ENCODE data around the gene HTT. TPM values are rescaled to one million over a fixed set of nuclear protein-coding genes. Genes with fewer than 3 reads are reported as not detected.

HTT gene
- total RNA-seq, 1 experiment from 2014 or later: 66.8 TPM

GRCh38 chr4:3115637-3116270, 41.3 kb downstream of the HTT start:
- DNase-seq (ENCODE audit: low spot score): no peak
- Histone ChIP-seq H3K9me3 (ENCODE audit: low read depth, low read length, poor library complexity, severe bottlenecking) (no peaks in the 10 kb centered on the region), H3K27me3 (replicated peaks; ENCODE audit: insufficient read depth, low read depth, low read length, poor library complexity) (no peaks in the 10 kb centered on the region), H3K27ac (ENCODE audit: low read depth, low read length, poor library complexity, severe bottlenecking) (no peak overlapping the region), H3K36me3 (ENCODE audit: insufficient read depth, low read length, poor library complexity, severe bottlenecking) (peaks cover 52% of the 10 kb centered on the region), H3K4me1 (ENCODE audit: insufficient read depth, low read length, poor library complexity, severe bottlenecking) (peaks cover 23% of the 10 kb centered on the region), H3K4me3 (ENCODE audit: low read depth, low read length, poor library complexity, severe bottlenecking) (no peak overlapping the region)
- BruUV-seq (replicated peaks): no TSS peak
- intact Hi-C loops (cut with micrococcal nuclease; ENCODE audit: unreplicated experiment): no loop called here
- ChIA-PET POLR2A (ENCODE audit: low non-redundant PET) (no interaction called here), CTCF (interaction anchor here (0.5 kb wide), 1 partner anchor 853 kb away, joined by 6 read pairs; no protein-coding TSS in a partner anchor)
- no peak for TF ChIP-seq CTCF (conservative IDR thresholded peaks at IDR 0.05; ENCODE audit: low read depth, low read length)
- TF ChIP-seq EZH2 (IDR thresholded peaks at IDR 0.05; ENCODE audit: borderline replicate concordance, low read depth, low read length, poor library complexity, severe bottlenecking): no peak

GRCh38 chr4:3116955-3117354, 42.5 kb downstream of the HTT start:
- Histone ChIP-seq H3K4me1 (ENCODE audit: insufficient read depth, low read length, poor library complexity, severe bottlenecking) (peaks cover 28% of the 10 kb centered on the region), H3K36me3 (ENCODE audit: insufficient read depth, low read length, poor library complexity, severe bottlenecking) (peaks cover 59% of the 10 kb centered on the region), H3K4me3 (ENCODE audit: low read depth, low read length, poor library complexity, severe bottlenecking) (no peak overlapping the region), H3K27me3 (replicated peaks; ENCODE audit: insufficient read depth, low read depth, low read length, poor library complexity) (no peaks in the 10 kb centered on the region), H3K9me3 (ENCODE audit: low read depth, low read length, poor library complexity, severe bottlenecking) (no peaks in the 10 kb centered on the region), H3K27ac (ENCODE audit: low read depth, low read length, poor library complexity, severe bottlenecking) (no peak overlapping the region)
- POLR2A ChIA-PET (ENCODE audit: low non-redundant PET): no interaction called here
- BruUV-seq (replicated peaks): no TSS peak
- DNase-seq (ENCODE audit: low spot score): no peak
- TF ChIP-seq EZH2 (IDR thresholded peaks at IDR 0.05; ENCODE audit: borderline replicate concordance, low read depth, low read length, poor library complexity, severe bottlenecking) (no peak), CTCF (conservative IDR thresholded peaks at IDR 0.05; ENCODE audit: low read depth, low read length) (no peak)
- CTCF ChIA-PET: no interaction called here
- intact Hi-C loops (cut with micrococcal nuclease; ENCODE audit: unreplicated experiment): no loop called here

GRCh38 chr4:3118312-3118711, 43.8 kb downstream of the HTT start:
- H3K4me3 ChIP-seq (ENCODE audit: low read depth, low read length, poor library complexity, severe bottlenecking): no peak overlapping the region
- intact Hi-C loops (cut with micrococcal nuclease; ENCODE audit: unreplicated experiment): no loop called here
- H3K27ac ChIP-seq (ENCODE audit: low read depth, low read length, poor library complexity, severe bottlenecking): peak overlapping the region; percentile 26
- H3K27me3 ChIP-seq (replicated peaks; ENCODE audit: insufficient read depth, low read depth, low read length, poor library complexity): no peaks in the 10 kb centered on the region
- ChIA-PET CTCF (no interaction called here), POLR2A (ENCODE audit: low non-redundant PET) (no interaction called here)
- DNase-seq (ENCODE audit: low spot score): no peak
- H3K9me3 ChIP-seq (ENCODE audit: low read depth, low read length, poor library complexity, severe bottlenecking): no peaks in the 10 kb centered on the region
- no TSS peak for BruUV-seq (replicated peaks)
- no peak for TF ChIP-seq CTCF (conservative IDR thresholded peaks at IDR 0.05; ENCODE audit: low read depth, low read length)
- no peak for TF ChIP-seq EZH2 (IDR thresholded peaks at IDR 0.05; ENCODE audit: borderline replicate concordance, low read depth, low read length, poor library complexity, severe bottlenecking)
- peaks cover 37% of the 10 kb centered on the region for H3K4me1 ChIP-seq (ENCODE audit: insufficient read depth, low read length, poor library complexity, severe bottlenecking)
- peaks cover 54% of the 10 kb centered on the region for H3K36me3 ChIP-seq (ENCODE audit: insufficient read depth, low read length, poor library complexity, severe bottlenecking)
